GM10847 (cell line): ENCODE data around the gene PCNX4.

ENCODE experiments used
- POLR2A ChIP-seq: IDR thresholded peaks from 2 replicates; pipeline ENCODE4 v1.6.1; 2011; ENCODE audit not compliant: insufficient read length; ENCODE audit errors: extremely low read depth

PCNX4 gene

DNA sequence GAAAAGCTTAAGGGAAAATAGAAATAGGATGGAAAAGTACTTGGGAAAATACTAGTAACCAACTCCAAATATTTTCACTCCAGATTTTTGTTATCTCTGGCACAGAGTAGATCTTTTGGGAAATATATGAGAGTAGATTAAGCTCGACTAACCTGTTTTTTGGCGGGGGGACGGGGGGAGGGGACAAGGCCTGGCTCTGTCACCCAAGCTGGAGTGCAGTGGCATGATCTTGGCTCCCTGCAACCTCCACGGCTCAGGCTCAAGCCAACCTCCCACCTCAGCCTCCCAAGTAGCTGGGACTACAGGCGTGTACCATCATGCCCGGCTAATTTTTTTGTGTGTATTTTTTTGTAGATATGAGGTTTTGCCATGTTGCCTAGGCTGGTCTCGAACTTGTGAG is 68.7 kb downstream of the PCNX4 start:
- no peak for TF ChIP-seq POLR2A

DNA sequence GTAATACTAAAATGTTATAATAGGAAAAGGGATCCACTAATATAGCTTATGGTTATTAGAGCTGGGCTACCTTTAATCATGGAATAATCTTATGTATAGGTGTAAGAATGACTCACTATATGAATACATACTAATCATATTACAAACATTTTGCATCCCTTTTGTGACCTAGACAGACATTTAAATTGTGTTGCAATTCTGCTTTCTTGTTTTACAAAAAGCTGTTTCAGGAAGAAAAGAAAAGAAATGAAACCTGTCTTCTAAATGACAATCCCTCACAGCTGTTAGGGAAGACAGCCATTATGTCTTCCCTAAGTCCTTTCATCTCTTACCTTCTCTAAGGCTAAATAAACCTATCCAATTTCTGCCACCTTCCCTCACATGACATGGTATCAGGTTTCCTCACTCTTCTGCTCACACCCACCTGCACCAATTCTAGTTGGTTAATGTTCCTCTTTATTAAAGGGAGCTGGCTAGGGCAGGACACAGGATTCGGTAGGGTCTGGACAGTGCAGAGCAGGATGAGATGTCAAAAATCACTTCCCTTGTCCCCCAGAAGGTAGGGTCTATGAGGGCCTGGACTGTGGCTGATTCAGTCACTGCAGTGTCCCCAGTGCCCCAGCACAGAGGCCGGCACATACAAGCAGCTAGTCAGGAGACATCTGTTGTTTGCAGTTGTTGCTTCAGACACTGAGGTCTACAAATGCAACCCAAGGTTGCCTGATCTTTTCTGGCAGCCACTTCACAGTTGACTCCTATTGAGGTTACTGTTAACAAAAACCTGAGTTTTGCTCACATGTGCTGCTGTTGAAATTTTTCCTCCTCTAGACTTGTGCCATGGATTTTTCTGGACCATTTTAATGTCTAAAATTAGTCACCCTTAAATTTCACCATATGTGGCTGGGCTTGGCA is 69.7 kb downstream of the PCNX4 start:
- no peak for TF ChIP-seq POLR2A

GRCh38 chr14:60163693-60164092 is 72.0 kb downstream of the PCNX4 start:
- no peak for TF ChIP-seq POLR2A

GRCh38 chr14:60164404-60164711 is 72.6 kb downstream of the PCNX4 start:
- TF ChIP-seq POLR2A, result no peak

DNA sequence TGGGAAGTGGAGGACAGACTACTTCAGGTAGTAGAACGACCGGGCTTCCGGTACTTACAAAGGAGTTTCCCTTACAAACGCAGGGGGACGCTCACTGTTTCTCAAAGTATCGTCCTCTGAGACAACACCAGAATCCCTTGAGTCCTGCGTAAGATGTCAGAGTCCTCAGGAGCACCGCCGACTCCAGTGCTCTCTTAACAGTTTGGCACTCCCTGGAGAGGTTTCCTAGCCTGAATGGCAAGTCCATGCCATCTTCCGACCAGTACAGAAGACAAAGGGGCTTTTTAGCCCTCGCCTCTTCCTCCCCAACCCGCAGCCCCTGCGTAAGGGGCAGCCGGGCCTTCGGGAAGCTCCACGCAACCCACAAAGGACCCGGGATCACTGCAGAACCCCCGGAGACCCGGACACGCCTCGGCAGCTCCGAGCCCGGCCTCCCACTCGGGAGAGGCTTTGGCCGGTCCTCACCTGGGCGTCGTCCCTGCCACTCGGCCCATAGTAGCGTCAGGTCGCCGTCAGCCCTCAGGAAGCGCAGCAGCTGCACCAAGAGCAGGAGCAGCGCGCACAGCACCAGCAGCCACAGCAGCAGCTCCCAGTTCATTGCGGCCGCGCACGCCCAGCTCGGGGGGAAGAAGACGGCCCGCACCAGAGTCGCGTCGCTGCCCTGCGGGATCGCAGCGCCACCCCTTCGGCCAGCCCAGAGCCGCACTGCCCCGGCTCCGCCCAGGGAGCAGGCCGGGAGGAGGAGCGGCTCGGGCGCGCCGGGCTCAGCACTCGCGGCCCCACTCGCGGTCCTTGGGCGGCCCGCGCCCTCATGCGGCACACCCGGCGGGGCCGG is 73.2 kb downstream of the PCNX4 start, which contains the start of gene DHRS7:
DHRS7 (minus strand) TSS at position 687 of the 835 bp plus-strand sequence; CDS start at position 598, 89 bp downstream.
- TF ChIP-seq POLR2A, result peak; percentile 60

GRCh38 chr14:60165547-60165876 is 73.8 kb downstream of the PCNX4 start:
- TF ChIP-seq POLR2A, result no peak

GRCh38 chr14:60166142-60166541 is 74.4 kb downstream of the PCNX4 start:
- TF ChIP-seq POLR2A, result no peak

DNA sequence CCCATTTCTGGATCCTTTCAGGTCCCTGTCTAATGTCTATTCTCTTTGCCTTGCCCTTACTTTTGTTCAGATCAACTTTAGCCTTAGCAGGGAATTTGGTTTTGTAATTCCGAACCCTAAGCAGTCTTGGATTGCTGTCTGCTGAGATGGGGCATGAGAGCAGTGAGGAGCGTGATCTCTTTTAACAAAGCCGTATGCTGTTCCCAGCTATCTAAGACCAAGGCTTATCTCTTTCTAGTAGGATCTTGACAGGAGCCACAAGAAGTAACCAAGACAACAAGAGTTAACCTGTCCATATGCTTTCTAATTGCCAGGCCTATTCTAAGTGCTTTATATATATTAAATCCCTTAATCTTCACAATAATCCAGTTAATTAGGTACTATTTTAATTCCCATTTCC is 78.0 kb downstream of the PCNX4 start:
- no peak for TF ChIP-seq POLR2A

- no peak for TF ChIP-seq POLR2A
Observed at GRCh38 chr14:60170948-60171347, 79.2 kb downstream of the PCNX4 start.

DNA sequence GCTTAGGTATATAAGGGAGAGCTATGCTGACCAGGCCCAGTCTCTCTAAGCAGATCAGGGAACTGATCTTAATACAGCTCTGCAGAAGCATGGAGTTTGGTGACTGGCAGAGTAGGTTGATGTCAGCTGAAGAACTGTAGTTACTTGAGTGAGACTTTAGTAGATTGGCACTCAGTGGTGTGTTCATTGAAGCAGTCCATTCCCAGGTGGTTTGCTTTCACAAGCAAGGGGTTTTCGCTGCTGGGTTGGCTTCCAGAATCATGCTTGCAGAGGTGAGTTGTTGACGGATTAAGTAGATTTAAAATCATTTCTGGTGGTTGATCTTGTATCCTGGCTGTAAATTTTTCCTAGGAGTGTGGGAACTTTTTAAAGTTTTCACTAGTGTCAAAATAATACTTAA is 80.0 kb downstream of the PCNX4 start:
- TF ChIP-seq POLR2A, result no peak

DNA sequence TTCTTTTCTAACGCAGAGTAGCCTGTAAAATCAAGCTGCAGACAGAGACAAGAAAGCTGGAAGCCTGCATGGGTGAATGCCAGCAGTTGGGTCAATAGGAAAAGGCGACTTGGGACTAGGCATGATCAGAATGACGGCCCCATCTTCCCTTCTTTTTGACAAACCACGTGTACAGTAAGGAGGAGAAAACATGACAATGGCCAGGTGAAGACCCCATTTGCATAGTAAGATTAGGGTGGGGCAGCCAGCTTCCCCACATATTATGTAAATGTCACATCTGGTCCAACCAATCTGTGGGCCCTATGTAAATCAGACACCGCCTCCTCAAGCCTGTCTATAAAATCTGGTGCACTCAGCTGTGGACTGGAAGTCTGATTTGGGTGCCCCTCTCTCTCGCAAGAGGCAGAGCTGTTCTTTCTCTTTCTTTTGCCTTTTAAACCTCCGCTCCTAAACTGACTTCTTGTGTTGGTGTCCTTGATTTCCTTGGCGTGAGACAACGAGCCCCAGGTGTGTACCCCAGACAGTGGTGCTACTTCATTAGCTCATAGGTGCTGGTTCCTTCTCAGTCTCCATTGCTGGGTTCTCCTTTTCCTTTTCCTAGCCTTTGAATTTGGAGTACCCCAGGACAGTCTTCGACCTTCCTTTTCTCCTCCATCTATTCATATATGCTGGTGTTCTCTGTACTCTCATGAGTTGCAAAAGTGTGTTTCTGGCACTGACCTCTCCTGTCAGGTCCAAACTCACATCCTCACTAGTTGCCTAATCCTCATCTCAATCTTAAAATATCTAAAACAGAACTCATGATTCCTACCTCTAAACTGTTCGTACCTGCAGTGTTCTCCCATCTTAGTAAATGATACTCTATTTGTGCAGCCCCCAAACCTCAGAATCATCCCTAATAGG is 82.9 kb downstream of the PCNX4 start:
- no peak for TF ChIP-seq POLR2A

GRCh38 chr14:60175255-60175902 is 83.7 kb downstream of the PCNX4 start:
- TF ChIP-seq POLR2A, result no peak

- TF ChIP-seq POLR2A, result no peak
Observed at GRCh38 chr14:60178164-60178563, 86.4 kb downstream of the PCNX4 start.

- no peak for TF ChIP-seq POLR2A
Observed at GRCh38 chr14:60178820-60179219, 87.1 kb downstream of the PCNX4 start.

DNA sequence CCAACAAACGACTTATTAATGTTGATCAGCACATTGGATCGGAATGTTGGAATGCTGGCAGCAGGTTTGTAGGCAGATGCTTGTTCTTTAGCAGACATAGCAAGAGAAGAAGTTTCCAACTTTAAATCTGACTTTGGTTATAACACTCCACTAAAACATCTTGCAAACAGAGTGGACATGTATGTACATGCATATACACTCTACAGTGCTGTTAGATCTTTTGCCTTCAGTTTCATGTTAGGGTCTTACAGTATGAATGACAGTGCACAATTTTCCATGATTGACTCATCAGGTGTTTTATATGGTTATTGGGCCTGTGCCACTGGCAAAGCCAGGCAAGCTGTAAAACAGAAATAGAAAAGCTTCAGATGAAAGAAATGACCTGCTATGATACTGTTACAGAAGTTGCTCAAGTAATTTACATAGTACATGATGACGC is 87.7 kb downstream of the PCNX4 start:
- no peak for TF ChIP-seq POLR2A
